Measurements from ENCODE around the gene GPI. TPM values are rescaled to one million over a fixed set of nuclear protein-coding genes. Genes with fewer than 3 reads are reported as not detected.

Gene GPI
- total and polyA plus RNA-seq, 9 of the 15 experiments (the other 6 are each of a cell fraction or from before 2014, with no cell fraction given): 88.3 to 358 (median 122) TPM

GRCh38 chr19:34418300-34418699 is 53.3 kb downstream of the GPI start:
- no TSS peak for BruUV-seq (replicated peaks)
- intact Hi-C loops (cut with micrococcal nuclease): no loop called here
- no peaks in the 10 kb centered on the region for H3K9me3 ChIP-seq (replicated peaks; ENCODE audit: control insufficient read depth, insufficient read depth, low read depth, low read length)

More at GRCh38 chr19:34418300-34418699, 53.3 kb downstream of the GPI start:
- no peak overlapping the region for H3K27ac ChIP-seq (ENCODE audit: extremely low read depth, low read depth, low read length)
- no peaks in the 10 kb centered on the region for H3K27me3 ChIP-seq (ENCODE audit: control insufficient read depth in 2 of 2, insufficient read depth in 2 of 2, low read length in 2 of 2)
- H3K4me3 ChIP-seq: no peak overlapping the region
- no peak overlapping the region for H3K4me2 ChIP-seq (ENCODE audit: insufficient read depth, low read length)
- ChIA-PET CTCF (ENCODE audit: low intra/inter-chr PET ratio) (no interaction called here), POLR2A (no interaction called here)
- no peak for TF ChIP-seq JUN (IDR thresholded peaks at IDR 0.05; ENCODE audit: borderline replicate concordance, low read depth, low read length)
- TF ChIP-seq JUN (CRISPR knock-in tag; IDR thresholded peaks at IDR 0.05; ENCODE audit: borderline replicate concordance): no peak
- no peak for TF ChIP-seq FIP1L1 (IDR thresholded peaks at IDR 0.05; ENCODE audit: low read depth, low read length, poor library complexity, severe bottlenecking)
- TF ChIP-seq HMG20A (CRISPR knock-in tag; conservative IDR thresholded peaks at IDR 0.05): no peak
- no peak for TF ChIP-seq ZNF436 (CRISPR knock-in tag; IDR thresholded peaks at IDR 0.05)
- TF ChIP-seq ZFP30 (CRISPR knock-in tag; IDR thresholded peaks at IDR 0.05; ENCODE audit: borderline replicate concordance): no peak
- no peak for TF ChIP-seq TOE1 (IDR thresholded peaks at IDR 0.05; ENCODE audit: borderline replicate concordance)
- no peak for TF ChIP-seq TOE1 (CRISPR knock-in tag; IDR thresholded peaks at IDR 0.05; ENCODE audit: borderline replicate concordance, low read depth)
- TF ChIP-seq ASH1L (IDR thresholded peaks at IDR 0.05; ENCODE audit: borderline replicate concordance, low read depth, partially characterized antibody): no peak
- TF ChIP-seq ZSCAN29 (IDR thresholded peaks at IDR 0.05): no peak
- TF ChIP-seq MXI1 (IDR thresholded peaks at IDR 0.05; ENCODE audit: low read depth, low read length): no peak
- TF ChIP-seq ZBTB43 (CRISPR knock-in tag; IDR thresholded peaks at IDR 0.05): no peak
- no peaks in the 10 kb centered on the region for H3K9me1 ChIP-seq (ENCODE audit: control insufficient read depth, insufficient read depth, low read length)
- FAIRE-seq (no peak), DNase-seq (ENCODE audit: extremely low read depth in 1 of 4, low spot score in 3 of 4) (no peak), ATAC-seq (no peak)
- H2AFZ ChIP-seq (ENCODE audit: low read depth, low read length): no peak overlapping the region
- no peaks in the 10 kb centered on the region for H4K20me1 ChIP-seq (replicated peaks; ENCODE audit: control insufficient read depth, insufficient read depth, low read length)
- H3K9ac ChIP-seq (ENCODE audit: insufficient read depth in 1 of 2, low read depth in 2 of 2, low read length in 2 of 2): no peak overlapping the region
- 98% methylated on average over 4 of the region's 4 CpGs for WGBS (ENCODE audit: insufficient coverage, low coverage, missing lambda C conversion rate)
- H3K36me3 ChIP-seq (ENCODE audit: control insufficient read depth, insufficient read depth, low read length): peaks cover 85% of the 10 kb centered on the region
- in situ Hi-C loops (cut with MboI): no loop called here
- no peaks in the 10 kb centered on the region for H3K4me1 ChIP-seq (replicated peaks in 1 of 2; ENCODE audit: control insufficient read depth in 2 of 2, insufficient read depth in 2 of 2, low read length in 2 of 2)
- 0 out of 3 replicates have a peak, but pooled peaks cover 5% of the 10 kb centered on the region for H3K79me2 ChIP-seq (ENCODE audit: control insufficient read depth, insufficient read depth, low read length)

All from K562 (cell line).